HG03469 (cell line): Measurements from ENCODE around the gene ANK3.

Experiments used
- ATAC-seq: cut with Tn5 transposase; IDR thresholded peaks from one replicate; pipeline ENCODE4 v1.9.1; 2021; ENCODE audit warnings: mild to moderate bottlenecking, moderate library complexity, moderate number of reproducible peaks; ENCODE audit not compliant: unreplicated experiment

ANK3 gene

DNA sequence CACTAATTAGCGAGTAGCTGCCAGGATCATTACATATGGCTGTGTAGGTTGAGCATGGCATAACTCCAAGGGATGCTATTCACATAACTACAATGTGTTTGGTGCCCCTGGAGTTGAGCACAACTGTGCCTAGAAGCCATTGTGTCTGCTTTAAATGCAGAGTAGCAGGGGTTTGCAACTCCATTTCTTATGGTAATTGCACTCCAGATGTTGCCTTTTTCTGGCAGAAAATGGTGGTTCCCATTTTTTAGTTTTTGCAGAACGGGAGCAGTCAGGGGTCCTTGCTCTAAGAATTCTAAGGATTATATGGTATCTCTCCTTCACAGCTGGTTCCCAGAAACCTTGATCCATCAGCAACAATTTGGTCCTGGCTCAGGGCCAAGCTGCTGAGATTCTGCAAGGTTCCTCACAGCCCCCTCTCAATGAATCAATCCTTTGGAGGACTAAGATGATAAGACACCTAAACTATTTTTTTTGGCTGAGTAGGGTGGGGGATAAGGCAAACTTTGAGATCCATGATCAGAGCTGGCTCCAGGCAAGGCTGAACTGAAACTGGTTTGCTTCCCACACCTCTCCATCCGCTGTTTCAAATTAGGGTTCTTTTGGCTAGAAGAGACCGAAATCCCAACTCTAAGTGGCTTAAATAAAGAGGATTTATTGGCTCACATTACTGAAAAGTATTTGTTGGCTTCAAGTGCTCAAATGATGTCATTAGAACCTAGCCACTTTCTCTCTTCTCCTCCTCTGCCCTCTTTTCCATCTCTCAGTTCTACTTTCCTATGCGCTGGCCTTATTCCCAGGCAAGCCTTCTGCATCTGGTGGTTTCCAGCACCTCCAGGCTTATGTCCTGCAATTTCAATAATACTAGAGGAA lies 385.8 kb downstream of the ANK3 start:
- ATAC-seq: no peak

DNA sequence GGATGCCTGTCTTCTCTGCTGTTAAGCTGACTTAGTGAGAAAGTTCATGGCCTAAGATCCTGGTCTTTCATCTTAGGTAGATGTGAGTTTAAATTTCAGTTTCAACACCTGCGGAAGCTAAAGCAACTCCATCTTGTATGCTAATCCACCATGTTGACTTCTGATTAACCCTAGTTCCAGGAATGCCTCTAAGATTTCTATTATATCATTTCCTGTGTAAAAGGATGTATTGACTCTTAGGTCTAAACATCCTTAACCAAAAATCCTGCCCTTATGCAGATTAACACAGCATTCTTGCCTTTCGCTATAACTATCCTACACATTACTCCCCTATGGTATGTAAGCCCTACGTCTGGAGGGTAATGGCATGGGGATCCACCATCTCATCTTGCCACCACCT lies 388.9 kb downstream of the ANK3 start:
- no peak for ATAC-seq

- no peak for ATAC-seq
Measured at GRCh38 chr10:59997827-59998525, 391.7 kb downstream of the ANK3 start.

DNA sequence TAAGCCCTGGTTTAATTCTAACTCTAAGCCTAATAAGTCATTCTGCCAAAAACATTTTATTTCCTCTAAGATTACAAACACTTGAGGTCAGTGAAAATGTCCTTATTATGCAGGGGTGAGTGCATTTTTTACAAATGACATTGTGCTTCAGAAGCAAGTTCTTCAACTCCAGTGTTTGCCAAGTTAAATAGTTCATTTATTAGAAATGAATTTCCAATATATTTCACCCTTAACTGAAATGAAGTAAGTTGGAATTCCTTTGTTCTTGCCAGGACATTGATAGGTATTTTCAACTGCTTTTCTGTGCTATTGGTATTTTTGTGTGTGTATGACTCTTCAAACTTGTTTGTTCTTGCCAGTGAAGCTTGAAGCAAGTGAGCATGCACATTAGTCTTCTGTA lies 393.8 kb downstream of the ANK3 start:
- ATAC-seq: no peak

DNA sequence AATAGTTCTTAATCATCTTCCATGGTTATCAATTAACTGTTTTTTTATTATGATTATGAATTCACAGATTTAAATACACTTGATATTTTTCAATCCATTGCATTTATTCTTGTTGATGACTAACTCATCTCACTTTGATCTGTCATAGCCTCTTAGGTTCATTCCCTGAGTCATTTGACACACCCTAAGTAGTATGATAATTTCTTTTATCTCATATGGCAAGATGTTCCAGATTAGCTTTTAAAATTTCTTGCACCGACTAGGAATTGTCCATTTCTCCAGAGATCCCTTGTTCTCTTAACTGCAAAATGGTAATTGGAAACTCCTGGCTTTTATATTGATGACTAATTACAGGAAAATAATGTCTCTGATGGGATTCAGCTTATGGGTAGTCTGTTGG lies 395.7 kb downstream of the ANK3 start:
- ATAC-seq: no peak

GRCh38 chr10:59991661-59992060 lies 398.0 kb downstream of the ANK3 start:
- ATAC-seq: peak; percentile 96

DNA sequence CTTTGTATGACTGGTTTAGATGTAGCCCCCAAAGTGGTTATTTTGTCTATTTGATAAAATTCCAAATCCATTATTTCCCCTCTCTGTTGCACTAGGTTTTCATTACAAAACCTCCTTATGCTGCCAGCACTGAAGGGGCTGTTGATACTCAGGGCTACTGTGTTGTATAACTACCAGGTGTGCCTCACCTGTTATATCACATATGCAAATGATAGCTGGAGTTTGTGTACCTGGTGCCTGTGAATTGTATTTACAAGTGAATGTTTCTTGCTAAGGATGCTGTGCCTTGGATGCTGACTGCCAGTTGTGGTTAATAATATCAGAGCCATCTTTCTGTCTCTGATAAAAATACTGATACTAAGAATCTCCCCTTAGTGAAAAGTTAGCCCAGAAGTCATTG lies 398.6 kb downstream of the ANK3 start:
- ATAC-seq: no peak

DNA sequence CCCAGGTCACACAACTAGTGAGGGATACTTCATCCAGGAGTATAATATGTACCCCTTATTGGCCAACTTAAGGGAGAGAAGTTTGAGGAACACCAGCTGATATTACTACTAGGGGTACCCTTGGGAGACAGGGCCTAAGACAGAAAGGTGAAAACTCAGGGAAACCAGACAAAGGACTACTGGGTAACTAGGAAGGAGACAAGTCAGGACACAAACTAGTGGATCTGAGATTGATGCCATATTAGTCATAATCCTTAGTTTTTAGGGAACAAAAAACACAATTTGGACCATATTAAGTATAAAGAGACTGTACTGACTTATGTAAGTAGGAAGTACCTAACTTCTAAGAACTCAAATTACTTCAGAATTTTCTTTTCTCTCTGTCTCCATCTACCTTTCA lies 404.0 kb downstream of the ANK3 start:
- no peak for ATAC-seq

GRCh38 chr10:59984415-59984814 lies 405.3 kb downstream of the ANK3 start:
- no peak for ATAC-seq

GRCh38 chr10:59980356-59980755 lies 409.3 kb downstream of the ANK3 start:
- ATAC-seq: no peak

DNA sequence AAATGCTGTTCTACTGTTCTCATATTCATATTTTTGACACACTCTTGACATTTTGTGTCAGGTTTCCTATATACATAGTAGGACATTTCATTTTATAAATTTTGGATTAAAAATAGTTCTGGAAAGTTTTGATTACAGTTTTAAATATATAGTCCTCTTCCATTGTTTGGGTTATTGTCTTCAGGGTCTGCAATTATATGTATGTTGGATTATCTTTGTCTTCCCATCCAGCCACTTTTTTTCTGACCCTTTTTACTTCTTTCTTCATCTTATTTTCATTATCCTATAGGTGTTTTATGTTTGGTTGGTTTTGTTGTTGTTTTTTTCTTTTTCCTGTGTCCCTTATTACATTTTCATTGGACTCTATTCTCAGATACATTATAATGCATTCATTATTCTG lies 412.2 kb downstream of the ANK3 start:
- ATAC-seq: no peak

- ATAC-seq: no peak
Measured at GRCh38 chr10:59976909-59977308, 412.8 kb downstream of the ANK3 start.
